OCI-LY3 (cell line): ENCODE data around the gene VPS13D.
"Not testable (repeated sequence)": the region's sequence is repeated elsewhere in the genome, so short reads cannot be mapped to it uniquely, and the experiment has no call there.

Experiments used
- H2AFZ ChIP-seq: fragments of 200-600, 300-600 bp; shearing (Covaris generic); 2 replicates; pipeline ENCODE4 v1.6.0; 2014; ENCODE audit warnings: antibody characterized with exemption, low read depth, low read length
- H3K27ac ChIP-seq: fragments of 200-600, 300-600 bp; sonication (generic); 2 replicates; pipeline ENCODE4 v1.5.1; 2014; ENCODE audit warnings: mild to moderate bottlenecking, low read length, moderate library complexity, mixed read lengths
- H3K27me3 ChIP-seq: fragments of 200-600, 300-600 bp; sonication (generic); 2 replicates; pipeline ENCODE4 v1.6.1; 2014; ENCODE audit warnings: low read depth, low read length, mixed read lengths
- H3K36me3 ChIP-seq: fragments of 200-600, 300-600 bp; sonication (generic); replicated peaks from 2 replicates; pipeline ENCODE3; 2014; ENCODE audit warnings: low read depth, low read length, mixed read lengths
- H3K4me1 ChIP-seq: fragments of 300-600, 200-600 bp; sonication (generic); 2 replicates; pipeline ENCODE4 v1.6.1; 2014; ENCODE audit warnings: low read length, mixed read lengths
- H3K4me2 ChIP-seq: fragments of 200-600, 300-600 bp; sonication (generic); 2 replicates; pipeline ENCODE4 v1.6.1; 2014; ENCODE audit warnings: low read length, mixed read lengths
- H3K4me3 ChIP-seq: fragments of 300-600, 200-600 bp; sonication (generic); 2 replicates; pipeline ENCODE4 v1.5.1; 2014; ENCODE audit warnings: antibody characterized with exemption, mild to moderate bottlenecking, low read length, moderate library complexity
- H3K79me2 ChIP-seq: fragments of 300-600, 200-600 bp; shearing (Covaris generic); 2 replicates; pipeline ENCODE4 v1.6.1; 2014; ENCODE audit warnings: mild to moderate bottlenecking, low read length, mixed read lengths
- H3K9ac ChIP-seq: fragments of 300-600, 200-600 bp; shearing (Covaris generic); 2 replicates; pipeline ENCODE4 v1.6.0; 2014; ENCODE audit warnings: mild to moderate bottlenecking, low read length, moderate library complexity
- H3K9me3 ChIP-seq: fragments of 200-600, 300-600 bp; shearing (Covaris generic); 2 replicates; pipeline ENCODE4 v1.6.1; 2014; ENCODE audit warnings: low read length, mixed read lengths; ENCODE audit not compliant: insufficient read depth
- H4K20me1 ChIP-seq: fragments of 200-600, 300-600 bp; sonication (generic); 2 replicates; pipeline ENCODE4 v1.6.1; 2016; ENCODE audit warnings: low read length, mixed read lengths; ENCODE audit not compliant: insufficient read depth
- CTCF ChIP-seq: fragments of 200-600, 300-600 bp; sonication (generic); IDR thresholded peaks from 2 replicates; pipeline ENCODE4 v1.5.1; 2014; ENCODE audit warnings: antibody characterized with exemption, low read length, low read depth
- EZH2phosphoT487 ChIP-seq: fragments of 200-600 bp; shearing (Covaris generic); IDR thresholded peaks from 2 replicates; pipeline ENCODE4 v1.6.1; 2018; ENCODE audit warnings: antibody characterized with exemption, mixed run types, low read depth

The VPS13D gene

DNA sequence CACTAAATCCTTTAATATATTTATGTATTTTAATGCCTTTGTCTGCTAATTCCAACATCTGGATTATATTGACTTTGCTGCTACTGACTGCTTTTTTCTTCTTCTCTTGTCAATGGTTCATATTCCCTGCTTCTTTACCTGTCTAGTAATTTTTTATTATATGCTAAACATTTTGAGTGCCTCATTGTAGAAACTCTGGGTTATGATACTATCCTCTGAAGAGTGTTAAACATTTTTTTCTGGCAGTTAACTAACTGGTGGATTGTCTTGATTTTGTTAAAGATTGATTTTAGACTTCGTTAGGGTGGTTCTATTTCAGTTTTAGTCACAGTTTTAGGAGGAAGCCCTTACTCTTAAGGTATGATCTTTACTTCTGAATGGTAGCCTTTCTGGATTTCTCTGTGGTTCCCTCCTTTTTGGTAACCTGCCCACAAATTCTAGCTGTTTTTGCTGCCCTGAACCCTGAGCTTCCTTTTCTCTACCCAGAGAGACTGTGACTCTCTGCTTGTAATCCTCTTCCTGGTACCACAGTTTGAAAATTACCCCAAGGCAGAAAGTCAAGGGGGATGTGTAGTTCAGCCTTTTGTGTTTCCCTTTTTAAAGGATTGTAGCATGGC lies 306.3 kb downstream of the VPS13D start:
- Histone ChIP-seq H3K79me2 (no peaks in the 10 kb centered on the region), H2AFZ (no peak overlapping the region), H3K4me1 (no peaks in the 10 kb centered on the region), H3K36me3 (no peaks in the 10 kb centered on the region), H3K4me2 (no peak overlapping the region), H3K9me3 (no peaks in the 10 kb centered on the region), H3K27ac (no peak overlapping the region), H3K27me3 (no peaks in the 10 kb centered on the region), H4K20me1 (no peaks in the 10 kb centered on the region), H3K9ac (no peak overlapping the region), H3K4me3 (no peak overlapping the region)
- TF ChIP-seq CTCF, result no peak
- TF ChIP-seq EZH2phosphoT487, result no peak

DNA sequence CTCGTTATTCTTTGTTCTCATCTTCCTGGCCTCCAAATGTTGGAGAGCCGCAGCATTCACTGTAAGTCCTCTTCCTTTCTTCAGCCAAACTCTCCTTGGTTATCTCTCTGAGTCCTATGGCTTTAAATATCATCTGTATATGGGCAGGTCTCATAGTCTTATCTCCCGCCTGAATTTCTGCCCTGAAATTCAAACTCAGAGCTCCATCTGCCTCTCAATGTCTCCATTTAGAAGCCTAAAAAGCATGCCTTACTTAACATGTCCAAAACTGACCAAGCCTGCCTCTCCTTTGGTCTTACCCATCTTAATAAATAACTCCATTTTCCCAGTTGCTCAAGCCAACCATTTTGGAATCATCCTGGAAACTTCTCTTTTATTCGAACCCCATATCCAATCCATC lies 307.5 kb downstream of the VPS13D start:
- H3K9ac ChIP-seq, result no peak overlapping the region
- H3K4me2 ChIP-seq, result no peak overlapping the region
- no peaks in the 10 kb centered on the region for H4K20me1 ChIP-seq
- TF ChIP-seq CTCF (no peak), EZH2phosphoT487 (no peak)
- no peaks in the 10 kb centered on the region for H3K36me3 ChIP-seq
- no peak overlapping the region for H3K27ac ChIP-seq
- no peak overlapping the region for H2AFZ ChIP-seq
- no peaks in the 10 kb centered on the region for H3K79me2 ChIP-seq
- no peaks in the 10 kb centered on the region for H3K9me3 ChIP-seq
- no peak overlapping the region for H3K4me3 ChIP-seq
- no peaks in the 10 kb centered on the region for H3K4me1 ChIP-seq
- no peaks in the 10 kb centered on the region for H3K27me3 ChIP-seq

GRCh38 chr1:12537906-12538461 lies 308.2 kb downstream of the VPS13D start:
- no peak for TF ChIP-seq CTCF
- no peak for TF ChIP-seq EZH2phosphoT487
- no peaks in the 10 kb centered on the region for H4K20me1 ChIP-seq
- H3K9ac ChIP-seq, result no peak overlapping the region
- H3K27me3 ChIP-seq, result no peaks in the 10 kb centered on the region
- no peaks in the 10 kb centered on the region for H3K79me2 ChIP-seq
- H3K4me3 ChIP-seq, result no peak overlapping the region
- H3K9me3 ChIP-seq, result no peaks in the 10 kb centered on the region
- H3K4me1 ChIP-seq, result no peaks in the 10 kb centered on the region
- no peaks in the 10 kb centered on the region for H3K36me3 ChIP-seq
- H3K27ac ChIP-seq, result no peak overlapping the region
- H3K4me2 ChIP-seq, result no peak overlapping the region
- H2AFZ ChIP-seq, result no peak overlapping the region

- not testable (repeated sequence) for H3K4me2 ChIP-seq, H3K9ac ChIP-seq, H2AFZ ChIP-seq, H3K36me3 ChIP-seq, H3K9me3 ChIP-seq, H3K79me2 ChIP-seq, H3K27me3 ChIP-seq, H3K4me3 ChIP-seq, H3K27ac ChIP-seq, H4K20me1 ChIP-seq, H3K4me1 ChIP-seq
These were observed 308.7 kb downstream of the VPS13D start for GRCh38 chr1:12538536-12538935.
